Mucosa of descending colon (tissue), 3 donors: ENCODE results near the gene SYNE4. TPM values are rescaled to one million over a fixed set of nuclear protein-coding genes. Genes with fewer than 3 reads are reported as not detected.

Experiments
- ATAC-seq: fragments of 200-7000 bp; cut with Tn5 transposase; one replicate; pipeline ENCODE4 v1.9.1; 2020; ENCODE audit warnings: mild to moderate bottlenecking, moderate library complexity
- DNase-seq, 3 donors: peaks; one replicate each; pipeline ENCODE4 v3.0.0-alpha.2; 2020
- H3K36me3 ChIP-seq: fragments of 200-600 bp; one replicate; pipeline ENCODE4 v1.8.0; 2021; ENCODE audit warnings: low read depth, mild to moderate bottlenecking
- H3K4me1 ChIP-seq: fragments of 200-600 bp; one replicate; pipeline ENCODE4 v1.8.0; 2021; ENCODE audit warnings: low read depth, mild to moderate bottlenecking
- H3K4me3 ChIP-seq: fragments of 200-600 bp; one replicate; pipeline ENCODE4 v1.8.0; 2021; ENCODE audit warnings: mild to moderate bottlenecking
- H3K9me3 ChIP-seq: fragments of 200-600 bp; one replicate; pipeline ENCODE4 v1.8.0; 2021; ENCODE audit warnings: mild to moderate bottlenecking
- CTCF ChIP-seq: fragments of 200-600 bp; IDR thresholded peaks from one replicate; pipeline ENCODE4 v1.8.0; 2022; ENCODE audit warnings: antibody characterized with exemption, mild to moderate bottlenecking
- intact Hi-C, 2 donors: fragments of 100-400 bp; cut with DNase I in 1 of 2; cut with micrococcal nuclease in 1 of 2; formaldehyde crosslinking; loops; one replicate each; pipeline versions ENCODE4 v1.11.0 to v1.11.1; 2022; cut with DNase I, micrococcal nuclease
- total RNA-seq, 3 donors: library from RNA; stranded (reverse); fragmentation: NEBNext Ultra II Directional in 2 of 3; extraction: Animal tissue kit (Norgen Biotek cat#: 25700) in 2 of 3; gene quantifications; one replicate each; pipeline versions ENCODE4 v1.2.1 to v1.2.4, GENCODE V29; 2021 to 2023
- donor health status: DM: no; HTN: no; CAD: no; lungs with moderate emphysema.
- donor health status: DM: no; HTN: no; CAD: no.
- donor health status: DM: no; HTN: yes; CAD: no.

Gene SYNE4
- total RNA-seq, 3 donors from 2014 or later: 3.5 to 7.9 (median 6.9) TPM

GRCh38 chr19:35975608-35976214 is 32.9 kb downstream of the SYNE4 start:
- Histone ChIP-seq H3K4me3 (no peak overlapping the region), H3K36me3 (no peaks in the 10 kb centered on the region), H3K4me1 (no peaks in the 10 kb centered on the region), H3K9me3 (no peaks in the 10 kb centered on the region)
- no peak for TF ChIP-seq CTCF
- DNase-seq (no peak), ATAC-seq (no peak)
- intact Hi-C loops: no loop called here

GRCh38 chr19:35973487-35973886 is 35.1 kb downstream of the SYNE4 start:
- H3K4me1 ChIP-seq: no peaks in the 10 kb centered on the region
- H3K36me3 ChIP-seq: no peaks in the 10 kb centered on the region
- DNase-seq (no peak), ATAC-seq (peak; percentile 43)
- no peak overlapping the region for H3K4me3 ChIP-seq
- no peak for TF ChIP-seq CTCF
- no peaks in the 10 kb centered on the region for H3K9me3 ChIP-seq
- intact Hi-C loops: no loop called here

- TF ChIP-seq CTCF: no peak
- H3K36me3 ChIP-seq: no peaks in the 10 kb centered on the region
- no peaks in the 10 kb centered on the region for H3K4me1 ChIP-seq
- DNase-seq (no peak), ATAC-seq (no peak)
- intact Hi-C loops: no loop called here
- H3K9me3 ChIP-seq: no peaks in the 10 kb centered on the region
- H3K4me3 ChIP-seq: no peak overlapping the region
These were observed 41.8 kb downstream of the SYNE4 start for GRCh38 chr19:35966771-35967170.

- intact Hi-C loops: no loop called here
- no peak for TF ChIP-seq CTCF
- ATAC-seq: no peak
- peak in 1 of 3 donors; percentile 55 for DNase-seq
- Histone ChIP-seq H3K36me3 (no peaks in the 10 kb centered on the region), H3K4me1 (peaks cover 4% of the 10 kb centered on the region), H3K9me3 (no peaks in the 10 kb centered on the region), H3K4me3 (no peak overlapping the region)
These were observed 45.1 kb downstream of the SYNE4 start for GRCh38 chr19:35963514-35963913.

GRCh38 chr19:35960432-35960972 is 48.1 kb downstream of the SYNE4 start:
- no peak for TF ChIP-seq CTCF
- intact Hi-C loops: no loop called here
- Histone ChIP-seq H3K36me3 (no peaks in the 10 kb centered on the region), H3K4me1 (peaks cover 4% of the 10 kb centered on the region), H3K4me3 (no peak overlapping the region), H3K9me3 (no peaks in the 10 kb centered on the region)
- ATAC-seq (no peak), DNase-seq (no peak)

GRCh38 chr19:35959968-35960320 is 48.7 kb downstream of the SYNE4 start:
- no peak for TF ChIP-seq CTCF
- Histone ChIP-seq H3K4me1 (peaks cover 4% of the 10 kb centered on the region), H3K4me3 (no peak overlapping the region), H3K9me3 (no peaks in the 10 kb centered on the region), H3K36me3 (no peaks in the 10 kb centered on the region)
- DNase-seq (no peak), ATAC-seq (no peak)
- intact Hi-C loops: no loop called here
